Measurements from ENCODE around the gene PIEZO1.

DNA sequence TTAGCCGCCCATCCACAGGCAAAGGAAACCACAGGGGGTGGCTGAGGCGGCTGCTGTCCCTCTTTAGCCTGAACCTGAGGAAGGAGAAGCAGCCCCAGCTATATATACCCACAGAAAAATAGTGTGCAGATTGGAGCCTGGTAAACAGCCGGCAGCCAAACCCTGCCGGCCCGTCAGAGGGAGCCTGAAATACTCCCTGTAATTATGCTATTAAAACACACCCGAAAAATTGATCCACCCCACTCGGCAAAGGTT lies 6.8 kb downstream of the PIEZO1 start:
- TF ChIP-seq, protein P1, sequence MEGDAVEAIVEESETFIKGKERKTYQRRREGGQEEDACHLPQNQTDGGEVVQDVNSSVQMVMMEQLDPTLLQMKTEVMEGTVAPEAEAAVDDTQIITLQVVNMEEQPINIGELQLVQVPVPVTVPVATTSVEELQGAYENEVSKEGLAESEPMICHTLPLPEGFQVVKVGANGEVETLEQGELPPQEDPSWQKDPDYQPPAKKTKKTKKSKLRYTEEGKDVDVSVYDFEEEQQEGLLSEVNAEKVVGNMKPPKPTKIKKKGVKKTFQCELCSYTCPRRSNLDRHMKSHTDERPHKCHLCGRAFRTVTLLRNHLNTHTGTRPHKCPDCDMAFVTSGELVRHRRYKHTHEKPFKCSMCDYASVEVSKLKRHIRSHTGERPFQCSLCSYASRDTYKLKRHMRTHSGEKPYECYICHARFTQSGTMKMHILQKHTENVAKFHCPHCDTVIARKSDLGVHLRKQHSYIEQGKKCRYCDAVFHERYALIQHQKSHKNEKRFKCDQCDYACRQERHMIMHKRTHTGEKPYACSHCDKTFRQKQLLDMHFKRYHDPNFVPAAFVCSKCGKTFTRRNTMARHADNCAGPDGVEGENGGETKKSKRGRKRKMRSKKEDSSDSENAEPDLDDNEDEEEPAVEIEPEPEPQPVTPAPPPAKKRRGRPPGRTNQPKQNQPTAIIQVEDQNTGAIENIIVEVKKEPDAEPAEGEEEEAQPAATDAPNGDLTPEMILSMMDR (IDR thresholded peaks at IDR 0.05): no peak
- TF ChIP-seq ZFX (IDR thresholded peaks at IDR 0.05; ENCODE audit: borderline replicate concordance): no peak

Measured in 22Rv1 (cell line).